SIG-M5 treated with dmso at 0.1 percent for 504 hours (cell line): ENCODE data around the gene ARHGAP15.

Source experiments
- DNase-seq: peaks from one replicate; lab custom pipeline; 2025; ENCODE audit not compliant: unreplicated experiment; lab: John Stamatoyannopoulos, UW

The ARHGAP15 gene

GRCh38 chr2:143144813-143145455, 15.7 kb downstream of the ARHGAP15 start:
- DNase-seq = no peak

DNA sequence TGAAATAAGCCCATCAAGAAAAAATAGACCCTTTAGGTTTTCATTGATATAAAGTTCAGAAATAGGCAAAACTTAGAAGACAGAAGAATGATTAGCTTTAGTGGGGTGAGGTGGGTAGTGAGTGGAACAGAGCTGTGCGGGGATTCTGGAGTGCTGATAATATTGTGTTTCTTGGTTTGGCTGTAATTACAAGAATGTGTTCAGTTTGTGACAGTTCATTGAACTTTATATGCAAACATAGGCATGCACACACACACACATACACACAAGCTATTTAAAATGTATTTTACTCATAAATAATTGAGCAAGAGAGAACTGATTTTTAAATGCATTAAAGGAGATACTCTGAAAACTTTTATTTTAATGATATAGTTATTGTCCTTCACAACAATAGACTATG, 17.1 kb downstream of the ARHGAP15 start:
- no peak for DNase-seq

GRCh38 chr2:143146815-143147530, 17.8 kb downstream of the ARHGAP15 start:
- peak; percentile 88 for DNase-seq

DNA sequence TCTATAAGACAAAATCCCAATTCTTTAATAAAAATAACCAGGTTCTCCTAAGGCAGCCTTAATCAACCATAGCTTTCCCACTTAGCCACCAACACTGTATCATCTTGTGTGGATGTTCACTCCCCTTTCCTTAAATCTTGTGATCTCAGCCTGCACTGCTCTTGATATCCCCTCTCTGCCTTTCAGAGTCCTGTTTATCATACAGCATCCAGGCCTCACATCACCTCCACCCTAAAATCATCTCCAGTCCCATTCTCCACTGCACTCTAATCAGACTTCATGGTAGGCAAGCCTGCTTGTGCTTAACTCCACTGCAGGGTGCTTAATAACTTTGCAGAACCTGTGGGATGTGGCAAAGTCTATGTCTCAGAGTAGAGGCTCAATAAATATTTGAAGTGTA, 18.8 kb downstream of the ARHGAP15 start:
- no peak for DNase-seq

DNA sequence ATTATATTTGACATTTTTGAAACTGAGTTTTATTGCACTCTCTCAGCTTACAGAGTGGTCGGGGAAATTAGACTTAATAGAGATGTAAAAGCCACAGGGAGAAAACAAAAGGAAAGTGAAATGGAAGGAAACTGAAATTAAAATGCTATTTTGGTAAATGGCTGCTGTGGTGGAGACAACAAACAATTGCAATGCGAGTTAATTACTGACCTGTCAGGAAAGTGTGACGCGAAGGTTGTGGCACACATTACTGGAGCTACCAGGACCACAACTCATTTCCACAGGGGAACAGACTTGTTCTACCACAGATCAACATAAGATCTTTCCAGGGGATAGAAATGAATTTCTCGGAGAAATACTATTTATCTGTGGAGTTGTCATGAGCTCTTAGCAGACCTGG, 19.5 kb downstream of the ARHGAP15 start:
- DNase-seq = no peak

DNA sequence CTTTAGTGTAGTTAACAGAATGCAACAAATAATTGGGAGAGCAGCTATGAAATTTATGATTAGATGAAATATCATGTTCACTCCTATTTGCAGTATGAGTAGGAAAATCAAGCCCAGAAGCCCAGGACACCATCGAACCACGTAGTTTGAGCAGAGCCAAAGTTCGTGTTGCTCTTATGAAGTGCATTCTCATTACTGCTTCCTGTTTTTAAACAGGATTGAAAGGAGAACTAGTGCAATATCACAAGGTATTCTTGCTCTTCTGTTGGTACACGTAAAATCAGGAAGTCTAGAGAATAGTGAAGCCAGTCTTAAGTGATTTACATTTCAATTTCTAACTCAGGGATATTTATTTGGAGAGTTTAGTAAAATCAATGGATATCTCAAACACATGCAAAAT, 21.1 kb downstream of the ARHGAP15 start:
- peak; percentile 95 for DNase-seq

- DNase-seq = no peak
Observed at GRCh38 chr2:143151111-143151752, 22.0 kb downstream of the ARHGAP15 start.

DNA sequence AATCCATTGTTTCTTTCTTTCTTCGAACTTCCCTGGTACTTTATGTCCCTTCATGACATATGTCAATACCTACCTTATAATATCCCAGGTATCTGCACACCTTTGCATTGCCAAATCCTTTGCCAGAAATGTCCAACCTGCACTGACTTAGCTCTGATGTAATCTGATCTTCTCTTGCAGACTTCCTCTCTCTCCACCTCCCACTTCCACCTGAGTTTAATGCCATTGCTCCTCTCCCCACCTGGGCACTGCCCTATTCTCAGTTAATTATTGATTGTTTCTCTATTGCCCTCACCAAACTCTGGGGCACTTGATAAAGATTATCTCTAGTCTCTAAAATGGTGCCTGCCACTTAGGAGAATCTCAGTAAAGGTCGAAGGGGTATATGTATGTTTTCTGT, 23.0 kb downstream of the ARHGAP15 start:
- DNase-seq = no peak

GRCh38 chr2:143152637-143153036, 23.4 kb downstream of the ARHGAP15 start:
- peak; percentile 17 for DNase-seq

DNA sequence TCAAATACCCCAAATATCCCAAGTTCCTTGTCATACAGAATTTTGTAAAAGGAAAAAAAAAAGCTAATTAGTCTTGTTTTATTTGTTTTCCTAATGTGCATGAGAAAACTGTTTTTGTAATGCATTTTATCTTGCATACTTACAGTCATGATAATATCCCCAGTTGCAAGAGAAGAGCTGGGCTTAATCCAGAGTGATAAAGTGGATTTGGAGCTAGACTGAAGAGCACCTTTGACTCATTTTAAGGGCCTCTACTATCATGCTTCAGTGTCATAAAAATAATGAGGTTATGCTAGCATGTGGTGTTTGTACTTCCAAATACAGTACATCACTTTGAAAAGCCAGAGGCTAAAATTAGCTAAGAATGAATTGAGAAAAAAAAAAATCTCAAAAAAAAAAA, 26.4 kb downstream of the ARHGAP15 start:
- DNase-seq = no peak

- DNase-seq = no peak
Observed at GRCh38 chr2:143157001-143157400, 27.8 kb downstream of the ARHGAP15 start.

- DNase-seq = no peak
Observed at GRCh38 chr2:143157418-143157817, 28.2 kb downstream of the ARHGAP15 start.

- no peak for DNase-seq
Observed at GRCh38 chr2:143158098-143158497, 28.9 kb downstream of the ARHGAP15 start.

- no peak for DNase-seq
Observed at GRCh38 chr2:143158551-143159485, 29.6 kb downstream of the ARHGAP15 start.

GRCh38 chr2:143159486-143159840, 30.2 kb downstream of the ARHGAP15 start:
- DNase-seq = no peak

DNA sequence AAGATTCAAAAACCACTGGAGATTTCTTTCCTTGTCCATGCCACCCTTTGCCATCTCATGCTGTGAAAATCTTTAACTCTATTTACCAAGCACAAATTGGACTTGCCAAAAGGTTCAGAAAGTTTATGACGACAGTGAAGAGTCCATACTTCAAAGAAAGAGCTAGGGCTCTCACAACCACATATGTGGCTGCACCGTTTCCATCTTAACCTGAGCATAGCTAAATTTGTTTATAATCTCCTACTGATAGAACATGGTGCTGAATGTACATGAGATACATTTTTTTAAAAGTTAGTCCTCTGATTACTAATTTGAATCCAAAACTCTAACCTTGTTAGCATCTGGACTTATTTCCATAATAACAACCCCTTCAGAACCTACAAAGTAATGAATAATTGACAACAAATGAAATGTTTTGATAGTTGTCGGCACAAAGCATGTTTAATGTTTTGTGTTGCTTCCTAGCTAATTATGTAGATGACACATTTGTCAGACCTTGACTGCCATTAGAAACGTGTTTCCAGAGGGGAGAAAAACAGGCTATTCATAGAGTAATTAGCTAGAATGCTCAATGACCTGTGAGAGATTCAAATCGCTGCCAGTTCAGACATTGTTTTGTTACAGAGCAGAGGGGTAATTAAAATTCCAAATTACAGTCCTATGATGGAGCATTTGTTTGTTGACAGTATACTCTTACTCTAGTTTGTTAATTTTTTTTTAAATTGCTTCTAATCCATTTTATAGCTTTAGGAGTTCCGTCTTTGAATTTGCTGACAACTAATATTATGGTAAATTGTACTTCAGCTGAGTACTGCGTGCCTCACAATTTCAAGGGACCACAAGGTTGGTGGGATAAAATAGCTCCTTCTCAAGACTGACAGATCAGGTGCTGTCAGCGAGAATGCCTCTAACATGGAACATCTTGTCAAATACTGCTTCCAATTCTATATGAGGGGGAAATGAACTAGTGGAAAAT, 31.8 kb downstream of the ARHGAP15 start:
- no peak for DNase-seq

DNA sequence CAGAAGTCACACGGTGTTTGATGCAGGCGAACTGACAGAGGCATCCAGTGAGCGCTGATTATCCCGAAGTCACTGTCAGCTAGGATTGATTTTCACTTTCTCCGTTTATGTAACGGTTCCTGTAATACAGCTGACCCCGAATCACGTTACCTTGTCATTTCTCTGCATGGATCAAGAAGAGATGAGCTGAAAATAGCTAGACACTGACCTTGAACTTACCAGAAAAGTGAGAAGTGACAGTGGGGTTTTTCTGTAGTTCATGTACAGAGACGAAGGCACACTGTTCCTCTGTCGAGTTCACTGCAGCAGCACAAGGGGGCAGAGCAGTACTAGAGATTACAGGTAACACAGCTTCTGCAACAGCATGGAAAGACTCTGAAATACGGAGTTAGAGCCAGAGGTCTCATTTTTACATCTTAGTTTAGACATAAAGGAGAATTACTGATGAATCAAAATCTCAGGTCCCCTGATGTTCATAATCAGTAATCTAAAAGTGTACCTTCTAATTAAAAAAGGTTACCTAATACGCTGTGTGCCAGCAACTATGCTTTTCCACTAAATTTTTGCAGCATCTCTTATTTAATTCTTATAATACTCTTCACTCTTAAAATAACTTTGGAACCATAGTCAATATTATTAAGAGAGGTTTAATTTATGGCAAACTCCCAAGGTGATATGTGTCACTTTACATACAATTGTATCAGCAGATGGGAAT, 33.1 kb downstream of the ARHGAP15 start:
- peak; percentile 30 for DNase-seq

GRCh38 chr2:143162997-143163396, 33.8 kb downstream of the ARHGAP15 start:
- DNase-seq = no peak

DNA sequence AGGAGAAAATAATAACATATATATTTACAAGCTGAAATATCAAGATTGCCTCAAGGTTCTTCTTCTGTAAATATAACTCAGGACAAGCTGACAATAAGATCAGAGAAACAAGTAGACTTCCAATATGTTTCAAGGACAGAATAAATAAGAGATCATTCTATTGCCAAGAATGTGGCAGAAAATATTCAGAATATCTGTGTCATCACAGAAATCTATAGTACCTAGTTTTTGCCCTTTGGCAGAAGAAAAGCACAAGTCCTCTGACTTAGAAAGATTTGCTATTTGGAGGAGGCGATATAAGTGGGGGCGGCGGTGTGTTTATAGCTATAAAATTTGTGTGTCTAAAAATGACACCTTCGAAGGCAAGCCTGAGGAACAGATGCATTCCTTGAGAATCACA, 34.3 kb downstream of the ARHGAP15 start:
- DNase-seq = no peak

- no peak for DNase-seq
Observed at GRCh38 chr2:143165291-143165690, 36.1 kb downstream of the ARHGAP15 start.
